B cell (primary cell): ENCODE measurements around the gene ARX. TPM values are rescaled to one million over a fixed set of nuclear protein-coding genes. Genes with fewer than 3 reads are reported as not detected.

Source experiments
- ATAC-seq: fragments of 200-7000 bp; cut with Tn5 transposase; one replicate; pipeline ENCODE4 v1.10.0; 2021; ENCODE audit warnings: low read depth, mild to moderate bottlenecking, moderate number of reproducible peaks, moderate library complexity
- CTCF ChIA-PET: fragments of 350-600 bp; sonication (Branson Sonifier 250); formaldehyde crosslinking; loops from one replicate; lab custom pipeline; 2021; ENCODE audit warnings: antibody characterized with exemption, inconsistent platforms; lab: Charles Lee
- POLR2A ChIA-PET: fragments of 350-600 bp; sonication (Branson Sonifier 250); formaldehyde crosslinking; loops from one replicate; lab custom pipeline; 2021; ENCODE audit warnings: antibody characterized with exemption; lab: Charles Lee
- DNase-seq: peaks from one replicate; pipeline ENCODE4 v3.0.0; 2013
- H2AFZ ChIP-seq: 2 replicates; pipeline ENCODE4 v1.6.1; 2012; ENCODE audit warnings: mild to moderate bottlenecking, low read depth, low read length; ENCODE audit not compliant: insufficient read depth, poor library complexity, severe bottlenecking
- H3K27ac ChIP-seq, 2 donors: 1 replicate in 1 of 2; 2 replicates in 1 of 2; pipeline ENCODE4 v1.5.1; 2012 to 2013; ENCODE audit warnings: low read length in 2 of 2, mild to moderate bottlenecking in 2 of 2, moderate library complexity in 1 of 2
- H3K27me3 ChIP-seq, 4 experiments: fragments of 200-600 bp in 1 of 4; sonication (generic) in 1 of 4; replicated peaks in 1 of 4; 1 replicate in 2 of 4; 2 replicates in 2 of 4; pipeline versions ENCODE4 v1.6.1 to v1.7.0; 2013 to 2016; ENCODE audit warnings: low read length in 3 of 4, mild to moderate bottlenecking in 2 of 4, mixed read lengths in 1 of 4, moderate library complexity in 1 of 4; ENCODE audit not compliant: insufficient read depth in 4 of 4, control insufficient read depth in 3 of 4; ENCODE audit errors: control extremely low read depth in 1 of 4
- H3K36me3 ChIP-seq, 2 experiments: replicated peaks in 1 of 2; 1 replicate in 1 of 2; 2 replicates in 1 of 2; pipeline versions ENCODE4 v1.6.1 to v1.7.1; 2013; ENCODE audit warnings: low read length in 1 of 2; ENCODE audit not compliant: insufficient read depth in 2 of 2, control insufficient read depth in 1 of 2; ENCODE audit errors: control extremely low read depth in 1 of 2, extremely low read depth in 1 of 2
- H3K4me1 ChIP-seq, 2 donors: fragments of 200-600 bp in 1 of 2; sonication (generic) in 1 of 2; 1 replicate in 1 of 2; 2 replicates in 1 of 2; pipeline versions ENCODE4 v1.5.1 to v1.6.1; 2013 to 2017; ENCODE audit warnings: low read length in 2 of 2; ENCODE audit not compliant: control insufficient read depth in 2 of 2, insufficient read depth in 2 of 2
- H3K4me2 ChIP-seq: replicated peaks from 2 replicates; pipeline ENCODE3; 2012; ENCODE audit warnings: mild to moderate bottlenecking, low read depth, low read length; ENCODE audit not compliant: poor library complexity, severe bottlenecking
- H3K4me3 ChIP-seq, 5 experiments: fragments of 200-600 bp in 1 of 5; sonication (generic) in 1 of 5; 1 replicate in 3 of 5; 2 replicates in 2 of 5; pipeline versions ENCODE4 v1.5.1 to v1.7.0; 2011 to 2016; ENCODE audit warnings: low read length in 4 of 5, mild to moderate bottlenecking in 4 of 5, low read depth in 2 of 5, control low read depth in 1 of 5, moderate library complexity in 1 of 5; ENCODE audit not compliant: insufficient read depth in 1 of 5; ENCODE audit errors: control extremely low read depth in 1 of 5, extremely low read depth in 1 of 5
- H3K79me2 ChIP-seq: fragments of 200-600 bp; sonication (generic); one replicate; pipeline ENCODE4 v1.6.0; 2016; ENCODE audit warnings: low read length; ENCODE audit not compliant: control insufficient read depth, insufficient read depth
- H3K9ac ChIP-seq: fragments of 200-600 bp; sonication (generic); 2 replicates; pipeline ENCODE4 v1.6.1; 2017; ENCODE audit warnings: mild to moderate bottlenecking, low read length, moderate library complexity
- H3K9me3 ChIP-seq, 3 donors: one replicate each; pipeline versions ENCODE4 v1.6.1 to v1.7.1; 2013; ENCODE audit warnings: low read length in 2 of 3; ENCODE audit not compliant: control insufficient read depth in 2 of 3, insufficient read depth in 1 of 3; ENCODE audit errors: control extremely low read depth in 1 of 3
- H4K20me1 ChIP-seq: 2 replicates; pipeline ENCODE4 v1.6.0; 2012; ENCODE audit warnings: mild to moderate bottlenecking, low read length; ENCODE audit not compliant: insufficient read depth, control insufficient read depth, poor library complexity, severe bottlenecking
- H3K27ac Mint-ChIP-seq: one replicate; pipeline ENCODE4 v1.8.0; 2021; ENCODE audit warnings: mixed read lengths
- H3K27me3 Mint-ChIP-seq: one replicate; pipeline ENCODE4 v1.8.0; 2021; ENCODE audit warnings: mixed read lengths
- H3K4me1 Mint-ChIP-seq: one replicate; pipeline ENCODE4 v1.8.0; 2021; ENCODE audit warnings: mixed read lengths
- H3K4me3 Mint-ChIP-seq: one replicate; pipeline ENCODE4 v1.8.0; 2021; ENCODE audit warnings: mixed read lengths
- H3K9me3 Mint-ChIP-seq: one replicate; pipeline ENCODE4 v1.8.0; 2022; ENCODE audit warnings: mixed read lengths; ENCODE audit not compliant: insufficient read depth
- CTCF ChIP-seq: fragments of 200-600 bp; IDR thresholded peaks from one replicate; pipeline ENCODE4 v1.8.0; 2022; ENCODE audit warnings: antibody characterized with exemption, mild to moderate bottlenecking
- EZH2 ChIP-seq: IDR thresholded peaks from 2 replicates; pipeline ENCODE4 v1.6.1; 2012; ENCODE audit warnings: borderline replicate concordance, low read depth, mild to moderate bottlenecking, moderate library complexity, low read length; ENCODE audit not compliant: insufficient read depth, poor library complexity, severe bottlenecking
- WGBS: methylation state at CpG from one replicate; pipeline ENCODE4 v1.1.5; 2013; ENCODE audit warnings: missing lambda C conversion rate; ENCODE audit not compliant: insufficient coverage; 5-methylcytosine and 5-hydroxymethylcytosine counted together
- intact Hi-C: fragments of 100-400 bp; cut with micrococcal nuclease; formaldehyde crosslinking; loops from one replicate; pipeline ENCODE4 v1.10.0; 2022
- polyA plus RNA-seq: library from polyadenylated mRNA; depleted of rRNA; stranded (reverse); fragments of >200 nt; gene quantifications from 2 replicates; pipeline ENCODE4 v1.2.3, GENCODE V29; 2012
- total RNA-seq, 2 donors: library from RNA; stranded (reverse); fragments of 120-200 nt in 1 of 2; gene quantifications; 1 replicate in 1 of 2; 2 replicates in 1 of 2; pipeline versions ENCODE4 v1.2.3 to v1.2.4, GENCODE V29; 2013 to 2022

ARX gene
- total and polyA plus RNA-seq, 2 donors (not counting 1 experiment from before 2014, with no cell fraction given): not detected

- ChIA-PET POLR2A (no interaction called here), CTCF (no interaction called here)
- intact Hi-C loops: no loop called here
- no peak overlapping the region for H3K4me3 Mint-ChIP-seq
- no peaks in the 10 kb centered on the region for H3K9me3 ChIP-seq
- H3K27me3 ChIP-seq: no peaks in the 10 kb centered on the region
- H3K4me1 ChIP-seq: no peaks in the 10 kb centered on the region
- no peaks in the 10 kb centered on the region for H3K4me1 Mint-ChIP-seq
- no peak overlapping the region for H3K4me2 ChIP-seq
- H3K27me3 Mint-ChIP-seq: no peaks in the 10 kb centered on the region
- WGBS: no CpG with 5 or more reads among the region's 3 CpGs
- DNase-seq: no peak
- ATAC-seq: no peak
- no peak overlapping the region for H3K27ac ChIP-seq
- no peaks in the 10 kb centered on the region for H3K9me3 Mint-ChIP-seq
- no peak overlapping the region for H3K9ac ChIP-seq
- H2AFZ ChIP-seq: no peak overlapping the region
- H3K36me3 ChIP-seq: no peaks in the 10 kb centered on the region
- TF ChIP-seq CTCF (no peak), EZH2 (no peak)
- H4K20me1 ChIP-seq: no peaks in the 10 kb centered on the region
- H3K27ac Mint-ChIP-seq: no peak overlapping the region
- no peaks in the 10 kb centered on the region for H3K79me2 ChIP-seq
- H3K4me3 ChIP-seq: no peak overlapping the region
These were observed 31.8 kb downstream of the ARX start for GRCh38 chrX:24983931-24984330.

- CTCF ChIA-PET: no interaction called here
- no peaks in the 10 kb centered on the region for H3K27me3 Mint-ChIP-seq
These were observed 33.3 kb downstream of the ARX start for GRCh38 chrX:24982306-24982965.

More at GRCh38 chrX:24982306-24982965, 33.3 kb downstream of the ARX start:
- Histone ChIP-seq H3K27ac (no peak overlapping the region), H3K9me3 (no peaks in the 10 kb centered on the region), H3K9ac (no peak overlapping the region), H4K20me1 (no peaks in the 10 kb centered on the region), H2AFZ (no peak overlapping the region), H3K79me2 (no peaks in the 10 kb centered on the region), H3K4me3 (no peak overlapping the region), H3K4me2 (no peak overlapping the region), H3K27me3 (no peaks in the 10 kb centered on the region), H3K36me3 (no peaks in the 10 kb centered on the region), H3K4me1 (no peaks in the 10 kb centered on the region)
- Mint-ChIP-seq H3K27ac (no peak overlapping the region), H3K4me1 (no peaks in the 10 kb centered on the region), H3K9me3 (no peaks in the 10 kb centered on the region), H3K4me3 (no peak overlapping the region)
- ATAC-seq (no peak), DNase-seq (no peak)
- no CpG with 5 or more reads among the region's 5 CpGs for WGBS
- POLR2A ChIA-PET: no interaction called here
- intact Hi-C loops: no loop called here
- no peak for TF ChIP-seq CTCF
- TF ChIP-seq EZH2: no peak
